Omental fat pad (tissue), 4 donors: ENCODE measurements around the gene IRX3. TPM values are rescaled to one million over a fixed set of nuclear protein-coding genes. Genes with fewer than 3 reads are reported as not detected.

Experiments
- ATAC-seq: fragments of 150-250 bp; one replicate; pipeline ENCODE4 v1.9.1; 2016; ENCODE audit warnings: mild to moderate bottlenecking, moderate library complexity; ENCODE audit not compliant: low FRiP score
- DNase-seq: peaks from one replicate; pipeline ENCODE4 v3.0.0-alpha.2; 2019; ENCODE audit warnings: low spot score
- total RNA-seq, 4 donors: library from RNA; depleted of rRNA; stranded (reverse); fragments of >200 nt; gene quantifications; one replicate each; pipeline ENCODE4 v1.1.0, GENCODE V29; 2016
- TF ChIP-seq, protein P1 (sequence below), 3 donors: fragments of 450-650 bp; IDR thresholded peaks; one replicate each; pipeline ENCODE4 v1.5.1; 2016 to 2017; ENCODE audit warnings: antibody characterized with exemption in 3 of 3, mild to moderate bottlenecking in 3 of 3, moderate library complexity in 2 of 3

IRX3 gene
- total RNA-seq, 4 donors from 2014 or later, result 0.37 to 8.2 (median 0.68) TPM

GRCh38 chr16:54243202-54243601 is 43.4 kb downstream of the IRX3 start:
- no peak for DNase-seq
- no peak for ATAC-seq
- TF ChIP-seq, protein P1, sequence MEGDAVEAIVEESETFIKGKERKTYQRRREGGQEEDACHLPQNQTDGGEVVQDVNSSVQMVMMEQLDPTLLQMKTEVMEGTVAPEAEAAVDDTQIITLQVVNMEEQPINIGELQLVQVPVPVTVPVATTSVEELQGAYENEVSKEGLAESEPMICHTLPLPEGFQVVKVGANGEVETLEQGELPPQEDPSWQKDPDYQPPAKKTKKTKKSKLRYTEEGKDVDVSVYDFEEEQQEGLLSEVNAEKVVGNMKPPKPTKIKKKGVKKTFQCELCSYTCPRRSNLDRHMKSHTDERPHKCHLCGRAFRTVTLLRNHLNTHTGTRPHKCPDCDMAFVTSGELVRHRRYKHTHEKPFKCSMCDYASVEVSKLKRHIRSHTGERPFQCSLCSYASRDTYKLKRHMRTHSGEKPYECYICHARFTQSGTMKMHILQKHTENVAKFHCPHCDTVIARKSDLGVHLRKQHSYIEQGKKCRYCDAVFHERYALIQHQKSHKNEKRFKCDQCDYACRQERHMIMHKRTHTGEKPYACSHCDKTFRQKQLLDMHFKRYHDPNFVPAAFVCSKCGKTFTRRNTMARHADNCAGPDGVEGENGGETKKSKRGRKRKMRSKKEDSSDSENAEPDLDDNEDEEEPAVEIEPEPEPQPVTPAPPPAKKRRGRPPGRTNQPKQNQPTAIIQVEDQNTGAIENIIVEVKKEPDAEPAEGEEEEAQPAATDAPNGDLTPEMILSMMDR (IDR thresholded peaks at IDR 0.05), result no peak

DNA sequence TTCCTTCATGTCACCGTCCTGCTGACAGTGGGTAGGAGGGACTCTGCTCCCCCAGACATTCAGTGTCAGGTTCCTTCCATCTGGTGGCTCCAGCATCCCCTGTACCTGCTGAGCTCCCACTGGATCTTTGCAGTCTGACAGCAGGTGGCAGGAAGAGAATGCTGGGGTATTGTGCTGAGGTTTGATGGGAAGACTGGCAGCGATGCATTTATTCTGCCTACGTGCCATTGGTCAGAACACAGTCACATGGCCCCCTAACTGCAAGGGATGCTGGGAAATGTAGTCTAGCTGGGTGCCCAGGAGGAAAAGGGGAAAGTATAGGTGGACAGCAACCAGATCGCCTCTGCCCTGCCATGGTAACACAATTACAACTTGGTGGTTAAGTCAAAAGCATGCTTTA is 44.4 kb downstream of the IRX3 start:
- no peak for DNase-seq
- ATAC-seq, result no peak
- TF ChIP-seq, protein P1 (IDR thresholded peaks at IDR 0.05), result no peak

GRCh38 chr16:54241525-54241924 is 45.1 kb downstream of the IRX3 start:
- DNase-seq (no peak), ATAC-seq (no peak)
- TF ChIP-seq, protein P1 (IDR thresholded peaks at IDR 0.05), result no peak

DNA sequence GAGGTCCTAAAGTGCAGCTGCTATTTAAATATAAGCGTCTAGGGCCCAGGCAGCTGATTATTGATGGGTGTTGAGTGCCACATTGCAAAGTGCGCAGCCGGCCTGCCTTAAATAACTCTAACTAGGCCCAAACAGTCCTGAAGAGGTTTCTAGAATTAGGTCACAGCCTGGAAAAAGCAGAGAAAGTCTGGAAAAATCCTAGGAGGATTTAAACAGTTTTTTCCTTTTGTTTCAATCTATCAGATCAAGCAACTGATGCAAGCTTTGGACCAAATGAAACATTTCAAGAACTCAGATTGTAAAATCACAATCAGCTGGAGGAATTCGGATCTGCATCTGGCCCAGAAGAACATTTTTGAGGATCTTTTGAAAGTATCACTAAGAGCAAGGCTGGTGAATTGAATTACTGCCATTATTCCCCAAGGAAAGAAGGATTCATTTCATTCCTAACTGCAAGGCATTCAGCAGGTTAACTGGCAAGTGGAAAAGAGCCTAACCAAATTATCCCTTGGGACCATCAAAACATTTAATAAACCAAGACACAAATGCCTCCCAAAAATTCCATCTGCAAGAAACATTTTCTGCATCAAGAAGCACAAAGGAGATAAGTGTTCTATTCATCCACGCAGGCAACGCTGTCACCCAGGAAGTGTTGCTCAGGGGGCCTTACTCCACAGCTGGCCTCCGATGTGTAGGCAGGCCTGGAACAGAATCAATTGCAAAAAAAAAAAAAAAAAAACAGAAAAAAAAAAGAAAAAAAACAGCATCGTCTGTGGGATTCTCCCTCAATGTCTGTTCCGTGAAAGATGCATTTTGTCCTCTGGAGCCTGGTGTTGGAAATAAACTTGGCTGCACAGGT is 46.1 kb downstream of the IRX3 start:
- DNase-seq, result no peak
- ATAC-seq, result no peak
- TF ChIP-seq, protein P1 (IDR thresholded peaks at IDR 0.05), result no peak

DNA sequence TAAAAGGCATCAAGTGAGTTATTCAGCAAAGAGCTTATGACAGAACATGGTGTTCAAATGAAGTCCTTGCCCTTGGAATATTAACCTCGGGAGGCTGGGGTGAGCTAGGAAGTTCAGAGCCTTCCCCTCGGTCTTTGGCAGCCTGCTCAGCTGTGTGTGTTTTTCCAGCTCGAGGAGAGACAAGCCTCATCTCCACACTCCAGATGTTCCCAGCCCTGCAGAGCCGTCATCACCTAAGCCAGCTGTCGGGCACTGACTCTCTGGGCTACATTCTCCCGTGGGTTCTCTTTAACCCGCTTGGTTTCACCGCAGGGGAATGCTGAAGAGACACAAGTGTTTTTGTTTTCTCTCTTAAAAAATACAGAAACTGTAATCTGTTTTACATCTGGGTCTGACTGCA is 47.1 kb downstream of the IRX3 start:
- ATAC-seq (no peak), DNase-seq (no peak)
- TF ChIP-seq, protein P1 (IDR thresholded peaks at IDR 0.05), result no peak

DNA sequence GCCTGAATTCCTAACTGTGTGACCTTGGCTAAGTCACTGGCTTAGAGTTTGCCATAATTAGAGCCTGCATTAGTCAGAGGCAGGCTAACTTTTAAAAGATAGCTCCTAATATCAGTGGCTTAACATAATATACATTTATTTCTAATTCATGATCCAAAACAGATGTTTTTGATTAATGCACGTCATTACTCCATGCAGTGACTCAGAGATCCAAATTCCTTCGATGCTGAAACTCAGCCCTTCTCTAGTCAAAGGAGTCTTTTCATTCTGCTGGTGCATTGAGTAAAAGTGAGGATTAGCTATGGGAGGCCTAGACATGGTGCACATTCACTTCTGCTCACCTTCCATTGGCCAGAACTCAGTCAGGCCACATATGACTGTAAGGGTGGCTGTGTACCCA is 49.8 kb downstream of the IRX3 start:
- TF ChIP-seq, protein P1 (IDR thresholded peaks at IDR 0.05), result no peak
- no peak for DNase-seq
- ATAC-seq, result no peak

- ATAC-seq, result no peak
- TF ChIP-seq, protein P1 (IDR thresholded peaks at IDR 0.05), result no peak
- no peak for DNase-seq
Observed at GRCh38 chr16:54233615-54234014, 53.0 kb downstream of the IRX3 start.
